IPS-20b (cell line): Measurements from ENCODE around the gene CNST.
"Not testable (repeated sequence)": the region's sequence is repeated elsewhere in the genome, so short reads cannot be mapped to it uniquely, and the experiment has no call there.

Source experiments
- H3K27ac ChIP-seq: one replicate; pipeline ENCODE4 v1.5.1; 2013; ENCODE audit warnings: low read length
- H3K27me3 ChIP-seq: 2 replicates; pipeline ENCODE4 v1.6.1; 2013; ENCODE audit warnings: mild to moderate bottlenecking, low read length, inconsistent platforms; ENCODE audit not compliant: insufficient read depth
- H3K36me3 ChIP-seq: 2 replicates; pipeline ENCODE4 v1.6.1; 2013; ENCODE audit warnings: low read depth, mild to moderate bottlenecking, inconsistent platforms, low read length, moderate library complexity; ENCODE audit not compliant: insufficient read depth
- H3K4me1 ChIP-seq: 2 replicates; pipeline ENCODE4 v1.6.1; 2013; ENCODE audit warnings: mild to moderate bottlenecking, control low read depth, inconsistent platforms, low read length, moderate library complexity; ENCODE audit not compliant: insufficient read depth
- H3K4me3 ChIP-seq: 2 replicates; pipeline ENCODE4 v1.5.1; 2013; ENCODE audit warnings: mild to moderate bottlenecking, low read length, inconsistent platforms
- H3K9ac ChIP-seq: 2 replicates; pipeline ENCODE4 v1.6.1; 2013; ENCODE audit warnings: low read depth, mild to moderate bottlenecking, inconsistent platforms, low read length, moderate library complexity
- H3K9me3 ChIP-seq: 2 replicates; pipeline ENCODE4 v1.6.1; 2013; ENCODE audit warnings: mild to moderate bottlenecking, low read depth, low read length, inconsistent platforms; ENCODE audit not compliant: insufficient read depth

The CNST gene

DNA sequence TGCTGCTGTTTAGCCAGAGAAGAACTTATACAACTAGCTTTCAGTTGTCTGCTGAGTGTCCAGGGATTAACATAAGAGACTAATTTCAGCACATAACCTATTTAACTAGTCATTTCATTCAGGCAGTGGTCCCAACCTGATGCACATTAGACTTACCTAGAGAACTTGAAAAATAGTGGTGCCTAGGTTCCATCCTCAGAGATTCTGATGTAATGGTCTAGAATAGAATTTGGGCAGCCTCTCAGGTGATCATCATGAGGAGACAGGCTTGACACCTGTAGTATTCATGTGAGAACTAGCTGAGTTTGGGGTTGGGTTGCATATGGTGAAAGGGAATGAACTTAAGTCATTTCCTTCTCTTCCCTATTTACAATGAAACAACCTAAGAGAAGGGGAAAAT lies 24.8 kb downstream of the CNST start:
- Histone ChIP-seq H3K4me1 (no peaks in the 10 kb centered on the region), H3K27ac (no peak overlapping the region), H3K27me3 (no peaks in the 10 kb centered on the region), H3K9ac (no peak overlapping the region), H3K4me3 (no peak overlapping the region), H3K9me3 (no peaks in the 10 kb centered on the region), H3K36me3 (no peaks in the 10 kb centered on the region)

DNA sequence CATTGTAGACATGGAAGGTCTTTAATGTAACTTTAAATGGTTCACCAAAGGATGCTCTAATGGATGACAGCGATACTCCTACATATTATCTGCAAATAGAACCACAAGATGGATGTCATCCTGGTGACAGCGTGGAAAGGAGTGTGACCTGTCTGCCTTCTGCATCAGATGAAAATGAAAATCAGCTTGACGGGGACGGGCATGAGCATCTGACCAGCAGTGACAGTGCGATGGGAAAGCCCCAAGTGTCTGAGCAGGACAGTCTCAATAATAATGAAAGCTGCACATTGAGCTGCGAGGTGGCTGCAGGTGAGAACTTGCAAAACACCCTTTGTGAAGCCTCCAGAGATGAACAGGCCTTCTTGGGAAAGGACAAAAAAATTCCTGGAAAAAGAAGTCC lies 25.2 kb downstream of the CNST start:
- Histone ChIP-seq H3K27ac (no peak overlapping the region), H3K4me3 (no peak overlapping the region), H3K36me3 (peaks cover 1% of the 10 kb centered on the region; the same call in 1 of the 2 replicates)

DNA sequence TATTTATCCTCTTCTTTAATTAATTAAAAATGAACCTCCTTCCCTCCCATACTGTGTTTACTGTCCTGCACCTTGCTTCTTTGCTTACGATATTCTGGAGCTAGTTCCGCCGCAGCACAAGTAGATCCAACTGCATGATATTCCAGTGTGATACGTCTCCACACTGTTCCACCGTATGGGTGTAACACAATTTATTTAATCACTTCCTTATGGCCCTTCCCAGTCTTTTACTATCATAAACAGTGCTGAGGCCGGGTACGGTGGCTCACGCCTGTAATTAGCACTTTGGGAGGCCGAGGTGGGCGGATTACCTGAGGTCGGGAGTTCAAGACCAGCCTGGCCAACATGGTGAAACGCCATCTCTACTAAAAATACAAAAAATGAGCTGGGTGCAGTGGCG lies 25.7 kb downstream of the CNST start:
- Histone ChIP-seq H3K36me3 (peaks cover 6% of the 10 kb centered on the region; the same call in 1 of the 2 replicates), H3K9me3 (no peaks in the 10 kb centered on the region), H3K27ac (no peak overlapping the region)

More for the DNA sequence above, 25.2 kb downstream of the CNST start:
- Histone ChIP-seq H3K27me3 (no peaks in the 10 kb centered on the region), H3K4me1 (no peaks in the 10 kb centered on the region), H3K9ac (no peak overlapping the region), H3K9me3 (no peaks in the 10 kb centered on the region)

DNA sequence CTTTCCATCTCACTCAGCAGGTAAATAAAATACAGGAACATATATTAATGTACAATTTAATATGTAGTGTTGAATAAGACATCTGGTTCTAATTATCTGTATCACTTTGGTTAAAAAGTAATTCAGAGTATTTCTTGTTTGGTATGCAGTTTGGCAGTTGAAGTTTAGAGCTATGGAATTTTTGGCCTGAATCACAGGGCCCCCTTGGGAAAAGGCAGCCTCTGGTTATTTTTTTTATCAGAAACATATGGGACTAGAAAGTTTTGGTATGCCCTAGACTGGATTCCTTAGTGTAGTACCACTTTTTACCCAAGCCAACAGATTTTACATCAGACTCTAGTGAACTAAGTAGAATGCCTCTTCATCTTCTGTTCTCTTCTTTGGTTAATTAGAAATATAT lies 26.4 kb downstream of the CNST start:
- H3K27ac ChIP-seq: no peak overlapping the region
- H3K36me3 ChIP-seq: peaks cover 9% of the 10 kb centered on the region; the same call in 1 of the 2 replicates
- H3K27me3 ChIP-seq: no peaks in the 10 kb centered on the region
- H3K4me1 ChIP-seq: no peaks in the 10 kb centered on the region
- no peaks in the 10 kb centered on the region for H3K9me3 ChIP-seq
- H3K9ac ChIP-seq: no peak overlapping the region
- no peak overlapping the region for H3K4me3 ChIP-seq

More for the DNA sequence above, 25.7 kb downstream of the CNST start:
- no peaks in the 10 kb centered on the region for H3K4me1 ChIP-seq
- no peaks in the 10 kb centered on the region for H3K27me3 ChIP-seq
- H3K9ac ChIP-seq: no peak overlapping the region
- no peak overlapping the region for H3K4me3 ChIP-seq

DNA sequence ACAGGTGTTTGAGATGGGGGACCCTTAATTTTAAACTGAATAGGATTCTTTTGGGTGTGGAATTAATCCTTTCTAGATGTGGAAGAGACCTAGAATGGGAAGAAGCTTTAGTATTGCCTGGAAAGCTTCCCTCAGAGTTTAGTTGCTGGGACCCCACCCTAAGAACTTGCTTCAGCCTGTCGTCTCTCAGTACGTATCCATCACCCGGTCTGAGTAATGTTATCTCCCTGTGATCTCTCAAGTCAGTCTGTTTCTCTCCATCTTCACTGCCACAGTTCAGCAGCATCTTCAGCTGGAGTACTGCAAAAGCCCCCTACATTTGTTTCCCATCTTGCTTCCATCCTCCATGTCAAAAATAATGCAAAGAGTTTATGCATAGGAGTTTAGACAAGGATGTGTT lies 28.9 kb downstream of the CNST start:
- H3K9ac ChIP-seq: no peak overlapping the region
- no peaks in the 10 kb centered on the region for H3K27me3 ChIP-seq
- no peaks in the 10 kb centered on the region for H3K4me1 ChIP-seq
- H3K36me3 ChIP-seq: peaks cover 9% of the 10 kb centered on the region; the same call in 1 of the 2 replicates
- no peaks in the 10 kb centered on the region for H3K9me3 ChIP-seq
- H3K4me3 ChIP-seq: no peak overlapping the region
- no peak overlapping the region for H3K27ac ChIP-seq

DNA sequence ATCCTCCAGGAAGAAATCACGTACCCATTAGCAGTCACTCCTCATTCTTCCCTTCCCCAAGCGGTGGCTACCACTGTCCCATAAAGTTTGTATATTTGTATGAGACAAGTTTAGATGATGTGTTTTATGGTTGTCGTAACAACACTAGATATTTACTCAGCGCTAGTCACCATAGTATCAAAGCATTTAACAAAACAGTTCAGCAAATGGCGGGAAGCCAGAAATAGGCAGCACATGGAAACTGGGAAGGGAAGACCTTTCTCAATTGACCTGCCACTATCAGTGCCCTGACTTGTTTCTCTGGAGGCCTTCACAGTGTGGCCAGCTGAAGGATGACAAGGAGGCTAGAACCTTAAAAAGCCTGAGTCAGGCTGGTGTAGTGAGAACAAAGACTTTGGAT lies 31.1 kb downstream of the CNST start:
- Histone ChIP-seq H3K36me3 (peaks cover 9% of the 10 kb centered on the region; the same call in 1 of the 2 replicates), H3K27ac (no peak overlapping the region), H3K4me1 (no peaks in the 10 kb centered on the region), H3K9ac (no peak overlapping the region), H3K4me3 (no peak overlapping the region), H3K9me3 (no peaks in the 10 kb centered on the region), H3K27me3 (no peaks in the 10 kb centered on the region)

DNA sequence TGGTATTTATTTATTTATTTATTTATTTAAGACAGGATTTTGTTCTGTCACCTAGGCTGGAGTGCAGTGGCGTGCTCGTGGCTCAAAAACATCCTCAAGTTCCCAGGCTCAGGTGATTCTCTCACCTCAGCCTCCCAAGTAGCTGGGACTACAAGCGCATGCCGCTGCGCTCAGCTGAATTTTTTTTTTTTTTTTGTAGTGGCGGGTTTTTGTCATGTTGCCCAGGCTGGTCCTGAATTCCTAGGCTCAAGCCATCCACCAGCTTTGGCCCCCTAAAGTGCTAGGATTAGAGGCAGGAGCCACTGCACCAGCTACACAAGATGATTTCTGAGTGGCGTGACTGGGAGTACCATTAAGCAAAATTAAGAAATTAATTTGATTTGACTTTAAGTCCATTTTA lies 31.7 kb downstream of the CNST start:
- no peak overlapping the region for H3K4me3 ChIP-seq
- no peaks in the 10 kb centered on the region for H3K4me1 ChIP-seq
- H3K27ac ChIP-seq: no peak overlapping the region
- H3K36me3 ChIP-seq: peaks cover 9% of the 10 kb centered on the region; the same call in 1 of the 2 replicates
- H3K9me3 ChIP-seq: no peaks in the 10 kb centered on the region
- no peak overlapping the region for H3K9ac ChIP-seq
- no peaks in the 10 kb centered on the region for H3K27me3 ChIP-seq

DNA sequence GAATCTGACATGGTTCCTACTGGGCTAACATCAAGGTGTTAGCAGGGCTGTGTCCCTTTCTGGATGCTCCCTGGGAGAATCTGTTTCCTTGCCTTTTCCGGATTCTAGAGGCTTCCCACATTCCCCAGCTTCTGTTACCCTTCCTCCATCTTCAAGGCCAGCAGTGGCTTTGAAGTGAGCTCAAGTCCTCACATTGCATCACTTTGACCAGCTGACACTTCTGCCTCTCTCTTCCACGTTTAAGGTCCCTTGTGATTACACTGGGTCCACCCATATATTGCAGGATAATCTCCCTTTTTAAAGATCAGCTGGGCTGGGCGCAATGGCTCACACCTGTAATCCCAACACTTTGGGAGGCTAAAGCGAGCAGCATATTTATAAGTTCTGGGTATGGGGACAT lies 33.1 kb downstream of the CNST start:
- Histone ChIP-seq H3K36me3 (peaks cover 9% of the 10 kb centered on the region; the same call in 1 of the 2 replicates), H3K4me1 (no peaks in the 10 kb centered on the region), H3K9ac (no peak overlapping the region), H3K27ac (no peak overlapping the region), H3K27me3 (no peaks in the 10 kb centered on the region), H3K4me3 (no peak overlapping the region), H3K9me3 (no peaks in the 10 kb centered on the region)

DNA sequence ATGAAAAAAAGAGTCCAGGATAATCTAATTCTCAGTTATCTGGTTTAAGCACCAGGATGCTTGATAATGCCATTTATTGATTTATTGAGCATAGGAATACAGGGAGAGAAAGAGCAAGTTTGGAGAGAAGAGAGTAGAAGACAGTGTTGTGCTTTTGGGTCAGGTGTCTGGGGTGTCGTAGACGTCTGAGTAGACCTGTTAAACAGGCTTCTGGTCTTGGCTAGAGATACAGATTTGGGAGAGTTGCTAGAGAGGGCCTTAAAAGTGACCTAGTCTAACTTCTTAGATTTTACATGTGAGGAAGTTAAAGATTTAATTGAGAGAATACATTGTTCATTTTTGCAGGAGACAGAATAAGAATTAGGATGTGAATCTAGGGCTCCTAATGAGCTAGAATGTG lies 34.3 kb downstream of the CNST start:
- Histone ChIP-seq H3K27me3 (no peaks in the 10 kb centered on the region), H3K36me3 (peaks cover 9% of the 10 kb centered on the region; the same call in 1 of the 2 replicates), H3K9ac (no peak overlapping the region), H3K4me3 (no peak overlapping the region), H3K27ac (no peak overlapping the region), H3K9me3 (no peaks in the 10 kb centered on the region), H3K4me1 (no peaks in the 10 kb centered on the region)

DNA sequence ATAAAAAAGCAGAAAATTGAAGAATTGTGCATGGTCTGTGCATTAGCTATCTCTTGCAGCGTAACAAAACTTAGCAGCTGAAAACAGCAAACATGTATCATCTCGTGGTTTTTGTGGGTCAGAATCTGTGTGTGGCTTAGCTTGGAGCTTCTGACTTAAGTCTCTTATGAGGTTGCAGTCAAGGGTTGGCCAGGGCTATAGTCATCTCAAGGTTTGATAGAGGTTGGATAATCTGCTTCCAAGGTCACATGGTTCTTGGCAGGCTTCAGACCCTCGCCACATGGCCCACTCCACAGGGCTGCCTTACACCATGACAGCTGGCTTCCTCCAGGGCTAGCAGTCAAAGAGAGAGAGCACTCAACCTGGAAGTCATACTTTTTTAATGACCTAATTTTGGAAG lies 35.9 kb downstream of the CNST start:
- H3K4me1 ChIP-seq: no peaks in the 10 kb centered on the region
- no peak overlapping the region for H3K4me3 ChIP-seq
- H3K9ac ChIP-seq: no peak overlapping the region
- 0 out of 2 replicates have a peak, but pooled peaks cover under 1% of the 10 kb centered on the region for H3K36me3 ChIP-seq
- H3K27ac ChIP-seq: no peak overlapping the region
- H3K27me3 ChIP-seq: no peaks in the 10 kb centered on the region
- no peaks in the 10 kb centered on the region for H3K9me3 ChIP-seq

DNA sequence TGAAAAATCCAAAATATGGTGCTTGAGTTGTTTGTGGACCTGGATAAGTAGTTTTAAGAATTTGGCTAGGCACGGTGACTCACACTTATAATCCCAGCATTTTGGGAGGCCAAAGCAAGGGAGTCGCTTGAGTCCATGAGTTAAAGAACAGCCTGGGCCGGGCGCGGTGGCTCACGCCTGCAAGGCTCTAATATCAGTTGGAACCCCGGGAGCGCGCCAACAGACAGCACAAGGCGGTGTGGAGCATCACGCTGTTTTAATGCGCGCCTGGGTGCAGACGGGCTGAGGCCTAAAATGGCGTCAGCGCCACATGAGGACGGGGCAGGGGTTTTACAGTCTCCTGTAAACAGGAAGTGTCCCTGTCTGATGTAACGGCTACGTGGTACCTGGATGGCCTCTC lies 39.0 kb downstream of the CNST start:
- not testable (repeated sequence) for H3K27me3 ChIP-seq, H3K9ac ChIP-seq, H3K36me3 ChIP-seq, H3K4me3 ChIP-seq, H3K27ac ChIP-seq, H3K4me1 ChIP-seq, H3K9me3 ChIP-seq

DNA sequence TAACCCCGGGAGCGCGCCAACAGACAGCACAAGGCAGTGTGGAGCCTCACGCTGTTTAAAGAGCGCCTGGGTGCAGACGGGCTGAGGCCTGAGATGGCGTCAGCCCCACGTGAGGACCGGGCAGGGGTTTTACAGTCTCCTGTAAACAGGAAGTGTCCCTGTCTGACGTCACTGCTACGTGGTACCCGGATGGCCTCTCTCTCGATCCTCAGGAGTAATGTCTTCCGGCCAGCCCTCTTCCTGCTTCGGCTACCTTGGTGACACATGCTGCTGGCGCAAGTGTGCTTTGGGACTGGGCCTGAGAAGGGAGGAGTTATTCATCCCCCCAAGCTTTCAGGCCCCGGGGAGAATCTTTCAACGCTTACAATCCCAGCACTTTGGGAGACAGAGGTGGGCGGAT lies 41.2 kb downstream of the CNST start:
- Histone ChIP-seq H3K9me3 (no peaks in the 10 kb centered on the region), H3K27ac (no peak overlapping the region), H3K36me3 (no peaks in the 10 kb centered on the region), H3K9ac (no peak overlapping the region), H3K4me1 (peaks cover 4% of the 10 kb centered on the region; the same call in 1 of the 2 replicates), H3K27me3 (no peaks in the 10 kb centered on the region), H3K4me3 (no peak overlapping the region)
